Stimulated activated naive CD8-positive, alpha-beta T cell treated with anti-CD3 and anti-CD28 coated beads, Interleukin-15, amount 100 ng/mL, for 72 hours (primary cell): Measurements from ENCODE around the gene PDLIM7.
A peak's percentile ranks its signal among the peaks of the same experiment; 100 is the strongest.

Source experiments
- ATAC-seq: fragments of 150-1000 bp; cut with Tn5 transposase; 2 replicates; pipeline ENCODE4 v1.10.0; 2021; ENCODE audit warnings: mild to moderate bottlenecking, moderate library complexity
- DNase-seq, 2 donors: peaks; one replicate each; pipeline ENCODE4 v3.0.0; 2021 to 2022
- H3K27ac Mint-ChIP-seq, 2 donors: one replicate each; pipeline ENCODE4 v1.8.0; 2022; ENCODE audit warnings: mild to moderate bottlenecking in 2 of 2, mixed read lengths in 2 of 2, moderate library complexity in 2 of 2
- H3K27me3 Mint-ChIP-seq: one replicate; pipeline ENCODE4 v1.8.0; 2022; ENCODE audit warnings: mixed read lengths
- H3K4me1 Mint-ChIP-seq: one replicate; pipeline ENCODE4 v1.8.0; 2022; ENCODE audit warnings: mild to moderate bottlenecking, mixed read lengths
- H3K4me3 Mint-ChIP-seq, 2 donors: one replicate each; pipeline ENCODE4 v1.8.0; 2022; ENCODE audit warnings: mild to moderate bottlenecking in 2 of 2, mixed read lengths in 2 of 2, moderate library complexity in 1 of 2
- H3K9me3 Mint-ChIP-seq, 2 donors: one replicate each; pipeline ENCODE4 v1.8.0; 2022; ENCODE audit warnings: mixed read lengths in 2 of 2

PDLIM7 gene

GRCh38 chr5:177468685-177469628, 28.4 kb downstream of the PDLIM7 start:
- H3K27ac Mint-ChIP-seq = peak overlapping the region; percentile 37 to 88
- ATAC-seq (no peak), DNase-seq (no peak)
- H3K27me3 Mint-ChIP-seq = no peaks in the 10 kb centered on the region
- peaks cover 51% of the 10 kb centered on the region for H3K4me1 Mint-ChIP-seq
- H3K9me3 Mint-ChIP-seq = no peaks in the 10 kb centered on the region
- peak overlapping the region in 1 of 2 donors; percentile 31 for H3K4me3 Mint-ChIP-seq

GRCh38 chr5:177468329-177468684, 29.1 kb downstream of the PDLIM7 start:
- no peaks in the 10 kb centered on the region for H3K27me3 Mint-ChIP-seq
- no peak for DNase-seq
- H3K27ac Mint-ChIP-seq = peak overlapping the region in 1 of 2 donors; percentile 23
- H3K4me3 Mint-ChIP-seq = no peak overlapping the region
- no peak for ATAC-seq
- no peaks in the 10 kb centered on the region for H3K9me3 Mint-ChIP-seq
- H3K4me1 Mint-ChIP-seq = peaks cover 52% of the 10 kb centered on the region

GRCh38 chr5:177467436-177467835, 30.0 kb downstream of the PDLIM7 start:
- Mint-ChIP-seq H3K27ac (no peak overlapping the region), H3K27me3 (no peaks in the 10 kb centered on the region), H3K4me1 (peaks cover 61% of the 10 kb centered on the region)

GRCh38 chr5:177466861-177467260, 30.5 kb downstream of the PDLIM7 start:
- Mint-ChIP-seq H3K27ac (no peak overlapping the region), H3K9me3 (no peaks in the 10 kb centered on the region), H3K4me1 (peaks cover 61% of the 10 kb centered on the region), H3K27me3 (no peaks in the 10 kb centered on the region), H3K4me3 (peak overlapping the region in 1 of 2 donors; percentile 11)
- ATAC-seq = no peak
- DNase-seq = no peak

More at GRCh38 chr5:177467436-177467835, 30.0 kb downstream of the PDLIM7 start:
- no peak overlapping the region for H3K4me3 Mint-ChIP-seq
- DNase-seq (no peak), ATAC-seq (no peak)
- H3K9me3 Mint-ChIP-seq = no peaks in the 10 kb centered on the region

- no peak for ATAC-seq
- Mint-ChIP-seq H3K27ac (no peak overlapping the region), H3K27me3 (no peaks in the 10 kb centered on the region), H3K4me1 (peaks cover 50% of the 10 kb centered on the region), H3K9me3 (no peaks in the 10 kb centered on the region), H3K4me3 (no peak overlapping the region)
- no peak for DNase-seq
Measured at GRCh38 chr5:177465044-177465443, 32.4 kb downstream of the PDLIM7 start.

- Mint-ChIP-seq H3K4me3 (peak overlapping the region; percentile 46 to 51), H3K27me3 (no peaks in the 10 kb centered on the region), H3K4me1 (peaks cover 36% of the 10 kb centered on the region), H3K9me3 (no peaks in the 10 kb centered on the region), H3K27ac (peak overlapping the region; percentile 19 to 82)
- DNase-seq = no peak
- ATAC-seq = no peak
Measured at GRCh38 chr5:177462021-177462670, 35.3 kb downstream of the PDLIM7 start.

- peaks cover 42% of the 10 kb centered on the region for H3K4me1 Mint-ChIP-seq
- H3K4me3 Mint-ChIP-seq = no peak overlapping the region
- no peaks in the 10 kb centered on the region for H3K27me3 Mint-ChIP-seq
- DNase-seq (no peak), ATAC-seq (no peak)
- peak overlapping the region in 1 of 2 donors; percentile 74 for H3K27ac Mint-ChIP-seq
- no peaks in the 10 kb centered on the region for H3K9me3 Mint-ChIP-seq
Measured at GRCh38 chr5:177459819-177460628, 37.4 kb downstream of the PDLIM7 start.

GRCh38 chr5:177459357-177459756, 38.0 kb downstream of the PDLIM7 start:
- Mint-ChIP-seq H3K4me3 (peak overlapping the region in 1 of 2 donors; percentile 10), H3K27ac (no peak overlapping the region), H3K9me3 (no peaks in the 10 kb centered on the region), H3K27me3 (no peaks in the 10 kb centered on the region), H3K4me1 (peaks cover 42% of the 10 kb centered on the region)
- ATAC-seq = no peak
- DNase-seq = no peak

- DNase-seq = no peak
- Mint-ChIP-seq H3K27ac (no peak overlapping the region), H3K4me3 (no peak overlapping the region), H3K27me3 (no peaks in the 10 kb centered on the region), H3K4me1 (peaks cover 44% of the 10 kb centered on the region), H3K9me3 (no peaks in the 10 kb centered on the region)
- no peak for ATAC-seq
Measured at GRCh38 chr5:177458912-177459350, 38.5 kb downstream of the PDLIM7 start.

GRCh38 chr5:177457852-177458681, 39.3 kb downstream of the PDLIM7 start:
- Mint-ChIP-seq H3K9me3 (no peaks in the 10 kb centered on the region), H3K4me1 (peaks cover 46% of the 10 kb centered on the region), H3K27ac (no peak overlapping the region), H3K4me3 (no peak overlapping the region), H3K27me3 (no peaks in the 10 kb centered on the region)
- ATAC-seq (no peak), DNase-seq (no peak)

GRCh38 chr5:177456976-177457851, 40.2 kb downstream of the PDLIM7 start:
- Mint-ChIP-seq H3K4me1 (peaks cover 45% of the 10 kb centered on the region), H3K27ac (peak overlapping the region in 1 of 2 donors; percentile 93), H3K27me3 (no peaks in the 10 kb centered on the region), H3K9me3 (no peaks in the 10 kb centered on the region), H3K4me3 (peak overlapping the region; percentile 44 to 84)
- ATAC-seq (peak; percentile 43), DNase-seq (peak; percentile 72 to 81)

- H3K27ac Mint-ChIP-seq = peak overlapping the region in 1 of 2 donors; percentile 93
- H3K4me1 Mint-ChIP-seq = peaks cover 44% of the 10 kb centered on the region
- no peaks in the 10 kb centered on the region for H3K9me3 Mint-ChIP-seq
- peak overlapping the region; percentile 82 to 84 for H3K4me3 Mint-ChIP-seq
- DNase-seq (no peak), ATAC-seq (no peak)
- H3K27me3 Mint-ChIP-seq = no peaks in the 10 kb centered on the region
Measured at GRCh38 chr5:177456591-177456964, 40.8 kb downstream of the PDLIM7 start.

GRCh38 chr5:177455661-177456590, 41.5 kb downstream of the PDLIM7 start:
- Mint-ChIP-seq H3K4me3 (peak overlapping the region; percentile 82 to 84), H3K9me3 (no peaks in the 10 kb centered on the region), H3K27me3 (no peaks in the 10 kb centered on the region), H3K4me1 (peaks cover 42% of the 10 kb centered on the region), H3K27ac (peak overlapping the region; percentile 92 to 93)
- DNase-seq (peak; percentile 91), ATAC-seq (peak; percentile 51)
